GM21447 (cell line): ENCODE results near the gene AKAP6.

Source experiments
- ATAC-seq: cut with Tn5 transposase; IDR thresholded peaks from one replicate; pipeline ENCODE4 v1.9.1; 2021; ENCODE audit not compliant: unreplicated experiment

Gene AKAP6

GRCh38 chr14:32329146-32329545 is at the start of gene AKAP6:
Gene AKAP6, plus strand, starts transcription at chr14:32329298. Its CDS starts 104,196 bp downstream, at chr14:32433494.
- no peak for ATAC-seq

GRCh38 chr14:32286602-32287001 is 42.5 kb upstream of the AKAP6 start:
- no peak for ATAC-seq

GRCh38 chr14:32296366-32296765 is 32.7 kb upstream of the AKAP6 start:
- ATAC-seq = no peak

- ATAC-seq = no peak
Observed at GRCh38 chr14:32298346-32298745, 30.8 kb upstream of the AKAP6 start.

- ATAC-seq = no peak
Observed at GRCh38 chr14:32300136-32300535, 29.0 kb upstream of the AKAP6 start.

GRCh38 chr14:32303865-32304264 is 25.2 kb upstream of the AKAP6 start:
- no peak for ATAC-seq

GRCh38 chr14:32304296-32304695 is 24.8 kb upstream of the AKAP6 start:
- ATAC-seq = no peak

GRCh38 chr14:32306549-32306948 is 22.5 kb upstream of the AKAP6 start:
- no peak for ATAC-seq

- no peak for ATAC-seq
Observed at GRCh38 chr14:32307881-32308582, 21.1 kb upstream of the AKAP6 start.

- ATAC-seq = no peak
Observed at GRCh38 chr14:32310876-32311275, 18.2 kb upstream of the AKAP6 start.

GRCh38 chr14:32311294-32312009 is 17.6 kb upstream of the AKAP6 start:
- ATAC-seq = no peak

GRCh38 chr14:32312010-32312331 is 17.1 kb upstream of the AKAP6 start:
- no peak for ATAC-seq

GRCh38 chr14:32313844-32314376 is 15.2 kb upstream of the AKAP6 start:
- ATAC-seq = no peak

- ATAC-seq = no peak
Observed at GRCh38 chr14:32318087-32318795, 10.9 kb upstream of the AKAP6 start.

- ATAC-seq = no peak
Observed at GRCh38 chr14:32319368-32320049, 9.6 kb upstream of the AKAP6 start.

GRCh38 chr14:32324601-32325000 is 4.5 kb upstream of the AKAP6 start:
- no peak for ATAC-seq

- no peak for ATAC-seq
Observed at GRCh38 chr14:32327255-32327961, 1.7 kb upstream of the AKAP6 start.

- no peak for ATAC-seq
Observed at GRCh38 chr14:32329690-32330285, 690 bp downstream of the AKAP6 start.

GRCh38 chr14:32330351-32331111 is 1.4 kb downstream of the AKAP6 start:
- no peak for ATAC-seq
